Keratinocyte (primary cell): Measurements from ENCODE around the gene STX8. TPM values are rescaled to one million over a fixed set of nuclear protein-coding genes. Genes with fewer than 3 reads are reported as not detected.

ENCODE experiments used
- DNase-seq: peaks from one replicate; pipeline ENCODE4 v3.0.0-alpha.2; 2011; ENCODE audit warnings: low read depth, missing footprints, low spot score
- FAIRE-seq: peaks from 2 replicates; lab custom pipeline; 2011; peaks lifted over from hg19 to GRCh38; lab: Jason Lieb, UNC
- H2AFZ ChIP-seq: 2 replicates; pipeline ENCODE4 v1.6.0; 2012; ENCODE audit warnings: low read length, control low read depth, inconsistent platforms; ENCODE audit not compliant: control insufficient read depth
- H3K27ac ChIP-seq: 2 replicates; pipeline ENCODE4 v1.5.1; 2011; ENCODE audit warnings: low read length; ENCODE audit not compliant: control insufficient read depth, insufficient read depth
- H3K27me3 ChIP-seq: 3 replicates; pipeline ENCODE4 v1.6.0; 2011; ENCODE audit warnings: low read length; ENCODE audit not compliant: control insufficient read depth, insufficient read depth; ENCODE audit errors: extremely low read depth
- H3K36me3 ChIP-seq, 2 experiments: 2 replicates in 1 of 2; 3 replicates in 1 of 2; pipeline ENCODE4 v1.5.1; 2011; ENCODE audit warnings: low read length in 2 of 2, mild to moderate bottlenecking in 1 of 2; ENCODE audit not compliant: control insufficient read depth in 2 of 2, insufficient read depth in 2 of 2; ENCODE audit errors: extremely low read depth in 1 of 2
- H3K4me1 ChIP-seq: 3 replicates; pipeline ENCODE4 v1.5.1; 2011; ENCODE audit warnings: low read length; ENCODE audit not compliant: control insufficient read depth, insufficient read depth; ENCODE audit errors: extremely low read depth
- H3K4me2 ChIP-seq: 3 replicates; pipeline ENCODE4 v1.6.0; 2011; ENCODE audit warnings: low read depth, low read length; ENCODE audit not compliant: control insufficient read depth, insufficient read depth; ENCODE audit errors: extremely low read depth
- H3K4me3 ChIP-seq, 3 experiments: fragments of 200-600 bp in 1 of 3; sonication (generic) in 1 of 3; 2 replicates in 2 of 3; 3 replicates in 1 of 3; pipeline ENCODE4 v1.5.1; 2011 to 2016; ENCODE audit warnings: low read length in 3 of 3, mild to moderate bottlenecking in 3 of 3, control low read depth in 2 of 3, inconsistent platforms in 1 of 3, low read depth in 1 of 3, mixed read lengths in 1 of 3, mixed run types in 1 of 3, moderate library complexity in 1 of 3; ENCODE audit not compliant: control insufficient read depth in 2 of 3, insufficient read depth in 2 of 3; ENCODE audit errors: extremely low read depth in 1 of 3
- H3K79me2 ChIP-seq: 2 replicates; pipeline ENCODE4 v1.6.0; 2012; ENCODE audit warnings: low read length; ENCODE audit not compliant: control insufficient read depth, insufficient read depth
- H3K9ac ChIP-seq: 3 replicates; pipeline ENCODE4 v1.6.0; 2011; ENCODE audit warnings: low read length; ENCODE audit not compliant: control insufficient read depth, insufficient read depth; ENCODE audit errors: extremely low read depth
- H3K9me1 ChIP-seq: 3 replicates; pipeline ENCODE4 v1.6.0; 2011; ENCODE audit warnings: low read length; ENCODE audit not compliant: control insufficient read depth, insufficient read depth; ENCODE audit errors: extremely low read depth
- H3K9me3 ChIP-seq: 2 replicates; pipeline ENCODE4 v1.5.1; 2012; ENCODE audit warnings: low read depth, low read length; ENCODE audit not compliant: control insufficient read depth
- H4K20me1 ChIP-seq: 3 replicates; pipeline ENCODE4 v1.6.0; 2011; ENCODE audit warnings: low read length; ENCODE audit not compliant: control insufficient read depth, insufficient read depth; ENCODE audit errors: extremely low read depth
- CTCF ChIP-seq, 3 experiments: IDR thresholded peaks in 1 of 3; conservative IDR thresholded peaks in 1 of 3; optimal IDR thresholded peaks in 1 of 3; 2 replicates in 2 of 3; 3 replicates in 1 of 3; pipeline versions ENCODE3 to v1.5.1; 2011; ENCODE audit warnings: low read length in 3 of 3, mild to moderate bottlenecking in 3 of 3, moderate library complexity in 2 of 3, control low read depth in 1 of 3, inconsistent platforms in 1 of 3; ENCODE audit not compliant: insufficient read depth in 2 of 3; ENCODE audit errors: extremely low read depth in 1 of 3
- EZH2 ChIP-seq: IDR thresholded peaks from one replicate; pipeline ENCODE4 v1.6.1; 2012; ENCODE audit warnings: inconsistent platforms, mild to moderate bottlenecking, low read length, moderate library complexity
- dilution Hi-C: fragments of 300-500 bp; cut with MboI; formaldehyde crosslinking; loops from one replicate; pipeline ENCODE4 v1.7.0; 2020; ENCODE audit warnings: low sequenced_read_pairs; ENCODE audit not compliant: extremely low pct_ligation_motif_present
- polyA plus RNA-seq, 5 experiments: library from polyadenylated mRNA; depleted of rRNA in 3 of 5; stranded (reverse) in 3 of 5; stranded (forward) in 1 of 5; unstranded in 1 of 5; fragments of >200 nt; gene quantifications; 1 replicate in 1 of 5; 2 replicates in 3 of 5; 3 replicates in 1 of 5; pipeline versions ENCODE4 v1.2.1 to v1.2.3, GENCODE V29; 2011 to 2012; ENCODE audit warnings: missing spikeins in 2 of 5, low read depth in 1 of 5, low replicate concordance in 1 of 5

STX8 gene
- polyA plus RNA-seq, 1 donor (not counting 4 experiments of a cell fraction or from before 2014, with no cell fraction given), result 90.3 TPM

DNA sequence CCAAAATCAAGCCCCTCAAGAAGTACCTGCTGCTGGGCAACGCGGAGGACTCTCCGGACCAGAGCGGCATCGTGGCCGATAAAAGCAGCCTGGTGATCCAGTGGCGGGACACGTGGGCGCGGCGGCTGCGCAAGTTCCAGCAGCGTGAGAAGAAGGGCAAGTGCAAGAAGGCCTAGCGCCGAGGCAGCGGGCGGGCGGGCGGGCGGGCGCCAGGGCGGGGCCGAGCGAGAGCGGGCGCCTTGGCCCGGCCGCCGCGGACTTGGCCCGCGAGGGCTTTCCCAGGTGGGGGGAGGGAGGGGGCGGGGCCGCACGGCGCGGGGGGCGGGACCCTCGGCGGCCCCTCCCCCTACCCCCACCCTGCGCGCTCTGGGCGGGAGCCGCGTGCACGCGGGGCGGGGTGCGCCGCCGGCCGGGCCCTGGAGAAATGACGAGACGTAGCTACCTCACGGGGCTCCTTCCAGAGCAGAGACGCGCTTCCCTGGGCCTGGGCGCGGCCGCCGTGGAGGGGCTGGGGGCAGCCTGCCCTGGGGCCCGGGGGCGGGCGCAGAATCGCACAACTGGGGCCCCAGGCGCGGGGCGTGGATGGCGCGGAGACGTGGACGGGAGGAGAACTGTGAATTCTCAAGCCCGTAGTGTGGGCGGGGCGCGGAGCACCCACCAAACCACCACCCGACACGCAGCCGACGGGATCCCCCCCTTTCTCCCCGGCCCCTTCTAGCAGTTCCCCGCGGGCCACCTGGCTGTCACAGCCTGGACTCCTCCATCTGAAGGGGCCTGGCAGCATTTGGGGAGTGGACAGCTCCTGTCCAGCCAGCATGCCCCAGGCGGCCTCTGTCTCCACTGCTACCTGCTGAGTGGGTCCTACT lies 335.6 kb downstream of the STX8 start:
- H3K36me3 ChIP-seq, result no peaks in the 10 kb centered on the region
- peak overlapping the region; percentile 79 for H2AFZ ChIP-seq
- dilution Hi-C loops, result no loop called here
- H3K9me3 ChIP-seq, result no peaks in the 10 kb centered on the region
- H3K4me2 ChIP-seq, result peak overlapping the region; percentile 73
- no peaks in the 10 kb centered on the region for H4K20me1 ChIP-seq
- H3K4me1 ChIP-seq, result peaks cover 5% of the 10 kb centered on the region
- no peaks in the 10 kb centered on the region for H3K9me1 ChIP-seq
- FAIRE-seq (no peak), DNase-seq (no peak)
- peak overlapping the region; percentile 13 to 48 (median 44) for H3K4me3 ChIP-seq
- H3K9ac ChIP-seq, result peak overlapping the region; percentile 37
- TF ChIP-seq CTCF (optimal IDR thresholded peaks at IDR 0.05 in 1 of 3, IDR thresholded peaks at IDR 0.05 in 1 of 3, conservative IDR thresholded peaks at IDR 0.05 in 1 of 3; ENCODE audit: extremely low read depth in 1 of 3, insufficient read depth in 2 of 3, low read length in 3 of 3) (peak in 1 of 3 experiments; percentile 2), EZH2 (no peak)
- no peaks in the 10 kb centered on the region for H3K79me2 ChIP-seq
- H3K27ac ChIP-seq, result no peak overlapping the region
- peaks cover 7% of the 10 kb centered on the region for H3K27me3 ChIP-seq

- dilution Hi-C loops, result no loop called here
Measured at GRCh38 chr17:9239246-9239792, 336.3 kb downstream of the STX8 start.

More at GRCh38 chr17:9239246-9239792, 336.3 kb downstream of the STX8 start:
- no peak for TF ChIP-seq EZH2
- TF ChIP-seq CTCF (optimal IDR thresholded peaks at IDR 0.05 in 1 of 3, IDR thresholded peaks at IDR 0.05 in 1 of 3, conservative IDR thresholded peaks at IDR 0.05 in 1 of 3; ENCODE audit: extremely low read depth in 1 of 3, insufficient read depth in 2 of 3, low read length in 3 of 3), result no peak
- no peak for FAIRE-seq
- Histone ChIP-seq H2AFZ (peak overlapping the region; percentile 79), H3K9ac (peak overlapping the region; percentile 37), H3K79me2 (no peaks in the 10 kb centered on the region), H4K20me1 (no peaks in the 10 kb centered on the region), H3K9me1 (no peaks in the 10 kb centered on the region), H3K36me3 (no peaks in the 10 kb centered on the region), H3K4me2 (peak overlapping the region; percentile 73), H3K9me3 (no peaks in the 10 kb centered on the region), H3K4me1 (peaks cover 5% of the 10 kb centered on the region), H3K27me3 (peaks cover 7% of the 10 kb centered on the region), H3K27ac (no peak overlapping the region), H3K4me3 (peak overlapping the region; percentile 11 to 48 (median 44))
- no peak for DNase-seq
